GM12878 (cell line): ENCODE measurements around the gene RMI2. TPM values are rescaled to one million over a fixed set of nuclear protein-coding genes. Genes with fewer than 3 reads are reported as not detected.

ENCODE experiments used
- ATAC-seq: fragments of 200-7000 bp; cut with Tn5 transposase; 3 replicates; pipeline ENCODE4 v1.9.1; 2020; ENCODE audit warnings: mild to moderate bottlenecking, moderate library complexity
- BruUV-seq: library from RNA; stranded (reverse); fragments of 400-500 nt; replicated peaks from 2 replicates; lab custom pipeline; 2021; lab: Mats Ljungman, UMichigan
- CTCF ChIA-PET: fragments of 300-600 bp; sonication (Branson Sonifier 250); formaldehyde crosslinking; extraction: SDS; loops from one replicate; lab custom pipeline; 2021; ENCODE audit warnings: inconsistent platforms; lab: Yijun Ruan, JAX
- POLR2A ChIA-PET: fragments of 350-600 bp; formaldehyde crosslinking; extraction: SDS; loops from one replicate; lab custom pipeline; 2021; ENCODE audit warnings: inconsistent platforms; lab: Charles Lee
- RAD21 ChIA-PET: fragments of 300-600 bp; sonication (Branson Sonifier 250); formaldehyde crosslinking; loops from one replicate; lab custom pipeline; 2023; ENCODE audit warnings: antibody characterized with exemption; ENCODE audit not compliant: unreplicated experiment; lab: Charles Lee
- SMC1A ChIA-PET: fragments of 300-600 bp; sonication (Branson Sonifier 250); formaldehyde crosslinking; loops from one replicate; lab custom pipeline; 2023; ENCODE audit not compliant: unreplicated experiment, uncharacterized antibody; lab: Charles Lee
- DNase-seq: peaks from one replicate; pipeline ENCODE4 v3.0.0-alpha.2; 2011; ENCODE audit warnings: low read depth, low spot score
- FAIRE-seq: peaks from 3 replicates; lab custom pipeline; 2011; peaks lifted over from hg19 to GRCh38; lab: Jason Lieb, UNC
- H2AFZ ChIP-seq: 2 replicates; pipeline ENCODE4 v1.6.0; 2011; ENCODE audit warnings: low read depth, low read length, control low read depth; ENCODE audit not compliant: control insufficient read depth
- H3K27ac ChIP-seq: 2 replicates; pipeline ENCODE4 v1.5.1; 2011; ENCODE audit warnings: control low read depth; ENCODE audit not compliant: control insufficient read depth, insufficient read depth
- H3K27me3 ChIP-seq, 2 experiments: replicated peaks in 1 of 2; 2 replicates each; pipeline versions ENCODE4 v1.6.0 to v1.6.1; 2011; ENCODE audit warnings: low read length in 1 of 2; ENCODE audit not compliant: control insufficient read depth in 2 of 2, insufficient read depth in 2 of 2
- H3K36me3 ChIP-seq, 2 experiments: 2 replicates each; pipeline ENCODE4 v1.5.1; 2011; ENCODE audit warnings: low read length in 1 of 2; ENCODE audit not compliant: control insufficient read depth in 2 of 2, insufficient read depth in 2 of 2
- H3K4me1 ChIP-seq: 2 replicates; pipeline ENCODE4 v1.6.1; 2011; ENCODE audit warnings: mild to moderate bottlenecking, low read length, moderate library complexity, mixed read lengths; ENCODE audit not compliant: control insufficient read depth, insufficient read depth
- H3K4me2 ChIP-seq: 2 replicates; pipeline ENCODE4 v1.6.0; 2011; ENCODE audit warnings: control low read depth; ENCODE audit not compliant: control insufficient read depth, insufficient read depth
- H3K4me3 ChIP-seq: fragments of 200-600 bp; sonication (generic); 2 replicates; pipeline ENCODE4 v1.5.1; 2016
- H3K79me2 ChIP-seq: 2 replicates; pipeline ENCODE4 v1.6.0; 2011; ENCODE audit warnings: low read length; ENCODE audit not compliant: control insufficient read depth, insufficient read depth
- H3K9ac ChIP-seq: 2 replicates; pipeline ENCODE4 v1.8.0; 2011; ENCODE audit warnings: low read length, control low read depth, mixed read lengths; ENCODE audit not compliant: control insufficient read depth, insufficient read depth
- H3K9me3 ChIP-seq: replicated peaks from 3 replicates; pipeline ENCODE4 v1.5.1; 2011; ENCODE audit warnings: mild to moderate bottlenecking, low read length; ENCODE audit not compliant: control insufficient read depth, insufficient read depth
- H4K20me1 ChIP-seq: 2 replicates; pipeline ENCODE4 v1.6.0; 2011; ENCODE audit not compliant: control insufficient read depth, insufficient read depth
- ASH2L ChIP-seq: fragments of 300-600, 200-600 bp; sonication (generic); IDR thresholded peaks from 2 replicates; pipeline ENCODE4 v1.6.1; 2017; ENCODE audit warnings: low read depth, mild to moderate bottlenecking, borderline replicate concordance
- BHLHE40 ChIP-seq, 2 experiments: fragments of 450-650 bp in 1 of 2; IDR thresholded peaks; 2 replicates each; pipeline ENCODE4 v1.6.1; 2011 to 2017; ENCODE audit warnings: low read depth in 2 of 2, borderline replicate concordance in 1 of 2, improper control_type of control experiment in 1 of 2, low read length in 1 of 2, mild to moderate bottlenecking in 1 of 2
- CBFB ChIP-seq: IDR thresholded peaks from 2 replicates; pipeline ENCODE4 v1.6.1; 2016; ENCODE audit warnings: antibody characterized with exemption, low read depth
- EZH2 ChIP-seq: IDR thresholded peaks from 2 replicates; pipeline ENCODE4 v1.6.1; 2012; ENCODE audit warnings: low read depth, mild to moderate bottlenecking, control low read depth, inconsistent platforms, low read length, borderline replicate concordance; ENCODE audit not compliant: control insufficient read depth
- GABPA ChIP-seq: IDR thresholded peaks from 2 replicates; pipeline ENCODE4 v1.6.1; 2014; ENCODE audit warnings: antibody characterized with exemption, low read depth, mild to moderate bottlenecking, inconsistent platforms
- LARP7 ChIP-seq: fragments of 450-650 bp; IDR thresholded peaks from 2 replicates; pipeline ENCODE4 v1.6.1; 2017; ENCODE audit warnings: mild to moderate bottlenecking
- MAX ChIP-seq: IDR thresholded peaks from 2 replicates; pipeline ENCODE4 v1.6.1; 2012; ENCODE audit warnings: low read depth, low read length, improper control_type of control experiment
- MYB ChIP-seq: fragments of 150-350 bp; IDR thresholded peaks from 2 replicates; pipeline ENCODE4 v1.6.1; 2014; ENCODE audit warnings: mild to moderate bottlenecking, low read depth, low read length, borderline replicate concordance
- NFYB ChIP-seq: IDR thresholded peaks from 2 replicates; pipeline ENCODE4 v1.6.1; 2011; ENCODE audit warnings: low read depth, mild to moderate bottlenecking, low read length, improper control_type of control experiment, moderate library complexity; ENCODE audit not compliant: insufficient read depth
- PAX8 ChIP-seq: fragments of 450-650 bp; IDR thresholded peaks from 2 replicates; pipeline ENCODE4 v1.6.1; 2017; ENCODE audit warnings: mild to moderate bottlenecking, moderate library complexity
- SIN3A ChIP-seq: IDR thresholded peaks from 2 replicates; pipeline ENCODE4 v1.6.1; 2012; ENCODE audit warnings: low read depth, low read length, improper control_type of control experiment
- ZNF384 ChIP-seq: IDR thresholded peaks from 2 replicates; pipeline ENCODE4 v1.6.1; 2012; ENCODE audit warnings: low read depth, mild to moderate bottlenecking, low read length, improper control_type of control experiment, borderline replicate concordance
- WGBS: methylation state at CpG from one replicate; pipeline ENCODE4 v1.1.6; 2016; ENCODE audit warnings: low lambda C conversion rate; ENCODE audit not compliant: insufficient replicate concordance, insufficient coverage; ENCODE audit errors: missing lambda C conversion rate; 5-methylcytosine and 5-hydroxymethylcytosine counted together
- in situ Hi-C: fragments of 300-500 bp; cut with MboI; formaldehyde crosslinking; loops from 9 replicates; pipeline ENCODE4 v1.14.3; 2018; ENCODE audit warnings: mixed read lengths
- intact Hi-C: fragments of 100-400 bp; cut with micrococcal nuclease; formaldehyde crosslinking; loops from one replicate; pipeline ENCODE4 v1.14.2; 2022; ENCODE audit not compliant: unreplicated experiment
- polyA plus RNA-seq, 11 experiments: library from polyadenylated mRNA; depleted of rRNA in 4 of 11; unstranded in 6 of 11; stranded (reverse) in 5 of 11; fragments of >200 nt; fragmentation: Nextera tagmentation in 4 of 11; fragmentation: Illumina TruSeq in 1 of 11; extraction: Ambion mirVana in 4 of 11; extraction: Trizol in 1 of 11; gene quantifications; 1 replicate in 1 of 11; 2 replicates in 10 of 11; pipeline versions ENCODE4 v1.2.1 to v1.2.3, GENCODE V29; 2011 to 2016; ENCODE audit warnings: inconsistent platforms in 2 of 11, missing spikeins in 2 of 11, low read depth in 1 of 11
- total RNA-seq, 4 experiments: library from RNA; depleted of rRNA in 3 of 4; stranded (reverse); fragments of >200 nt in 3 of 4; fragmentation: Illumina TruSeq in 1 of 4; extraction: Trizol in 1 of 4; gene quantifications; 2 replicates each; pipeline versions ENCODE4 v1.2.1 to v1.2.3, GENCODE V29; 2013 to 2021
- TF ChIP-seq, protein P1 (sequence below): fragments of 150-350 bp; IDR thresholded peaks from 2 replicates; pipeline ENCODE4 v1.6.1; 2016; ENCODE audit warnings: low read depth, low read length
- TF ChIP-seq, protein P2 (sequence below): fragments of 450-650 bp; IDR thresholded peaks from 2 replicates; pipeline ENCODE4 v1.6.1; 2016; ENCODE audit warnings: mild to moderate bottlenecking

RMI2 gene
- total and polyA plus RNA-seq, 10 of the 15 experiments (the other 5 are each of a cell fraction or from before 2014, with no cell fraction given): 9.6 to 68.8 (median 32.1) TPM

DNA sequence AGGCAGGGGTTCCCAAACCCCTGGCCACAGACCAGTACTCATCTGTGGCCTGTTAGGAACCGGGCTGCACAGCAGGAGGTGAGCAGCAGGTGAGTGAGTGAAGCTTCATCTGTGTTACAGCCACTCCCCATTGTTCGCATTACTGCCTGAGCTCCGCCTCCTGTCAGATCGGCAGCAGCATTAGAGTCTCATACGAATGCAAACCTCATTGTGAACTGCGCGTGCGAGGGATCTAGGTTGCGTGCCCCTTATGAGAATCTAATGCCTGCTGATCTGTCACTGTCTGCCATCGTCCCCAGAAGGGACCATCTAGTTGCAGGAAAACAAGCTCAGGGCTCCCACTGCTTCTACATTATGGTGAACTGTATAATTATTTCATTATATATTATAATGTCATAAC is 25.1 kb upstream of the RMI2 start:
- intact Hi-C loops: no loop called here
- no peak for ATAC-seq
- Histone ChIP-seq H3K27me3 (no peaks in the 10 kb centered on the region; a peak in 1 of 4 replicates), H3K27ac (no peak overlapping the region), H3K4me2 (no peak overlapping the region), H3K79me2 (no peaks in the 10 kb centered on the region), H2AFZ (no peak overlapping the region), H3K9me3 (no peaks in the 10 kb centered on the region; the same call in 2 of the 3 replicates), H3K9ac (no peak overlapping the region), H4K20me1 (no peaks in the 10 kb centered on the region), H3K4me3 (no peak overlapping the region), H3K4me1 (peaks cover 8% of the 10 kb centered on the region), H3K36me3 (no peaks in the 10 kb centered on the region)
- WGBS: 89% methylated on average over 10 of the region's 10 CpGs
- in situ Hi-C loops: no loop called here
- FAIRE-seq: no peak
- TF ChIP-seq MAX (no peak), LARP7 (no peak), MYB (no peak), ASH2L (no peak), ZNF384 (no peak), BHLHE40 (IDR thresholded peaks at IDR 0.05; ENCODE audit: borderline replicate concordance in 1 of 2, low read depth in 2 of 2, low read length in 1 of 2) (no peak), NFYB (no peak), EZH2 (no peak), SIN3A (no peak), CBFB (no peak), PAX8 (no peak), GABPA (no peak)
- TF ChIP-seq, protein P1, sequence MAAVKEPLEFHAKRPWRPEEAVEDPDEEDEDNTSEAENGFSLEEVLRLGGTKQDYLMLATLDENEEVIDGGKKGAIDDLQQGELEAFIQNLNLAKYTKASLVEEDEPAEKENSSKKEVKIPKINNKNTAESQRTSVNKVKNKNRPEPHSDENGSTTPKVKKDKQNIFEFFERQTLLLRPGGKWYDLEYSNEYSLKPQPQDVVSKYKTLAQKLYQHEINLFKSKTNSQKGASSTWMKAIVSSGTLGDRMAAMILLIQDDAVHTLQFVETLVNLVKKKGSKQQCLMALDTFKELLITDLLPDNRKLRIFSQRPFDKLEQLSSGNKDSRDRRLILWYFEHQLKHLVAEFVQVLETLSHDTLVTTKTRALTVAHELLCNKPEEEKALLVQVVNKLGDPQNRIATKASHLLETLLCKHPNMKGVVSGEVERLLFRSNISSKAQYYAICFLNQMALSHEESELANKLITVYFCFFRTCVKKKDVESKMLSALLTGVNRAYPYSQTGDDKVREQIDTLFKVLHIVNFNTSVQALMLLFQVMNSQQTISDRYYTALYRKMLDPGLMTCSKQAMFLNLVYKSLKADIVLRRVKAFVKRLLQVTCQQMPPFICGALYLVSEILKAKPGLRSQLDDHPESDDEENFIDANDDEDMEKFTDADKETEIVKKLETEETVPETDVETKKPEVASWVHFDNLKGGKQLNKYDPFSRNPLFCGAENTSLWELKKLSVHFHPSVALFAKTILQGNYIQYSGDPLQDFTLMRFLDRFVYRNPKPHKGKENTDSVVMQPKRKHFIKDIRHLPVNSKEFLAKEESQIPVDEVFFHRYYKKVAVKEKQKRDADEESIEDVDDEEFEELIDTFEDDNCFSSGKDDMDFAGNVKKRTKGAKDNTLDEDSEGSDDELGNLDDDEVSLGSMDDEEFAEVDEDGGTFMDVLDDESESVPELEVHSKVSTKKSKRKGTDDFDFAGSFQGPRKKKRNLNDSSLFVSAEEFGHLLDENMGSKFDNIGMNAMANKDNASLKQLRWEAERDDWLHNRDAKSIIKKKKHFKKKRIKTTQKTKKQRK: no peak
- TF ChIP-seq, protein P2, sequence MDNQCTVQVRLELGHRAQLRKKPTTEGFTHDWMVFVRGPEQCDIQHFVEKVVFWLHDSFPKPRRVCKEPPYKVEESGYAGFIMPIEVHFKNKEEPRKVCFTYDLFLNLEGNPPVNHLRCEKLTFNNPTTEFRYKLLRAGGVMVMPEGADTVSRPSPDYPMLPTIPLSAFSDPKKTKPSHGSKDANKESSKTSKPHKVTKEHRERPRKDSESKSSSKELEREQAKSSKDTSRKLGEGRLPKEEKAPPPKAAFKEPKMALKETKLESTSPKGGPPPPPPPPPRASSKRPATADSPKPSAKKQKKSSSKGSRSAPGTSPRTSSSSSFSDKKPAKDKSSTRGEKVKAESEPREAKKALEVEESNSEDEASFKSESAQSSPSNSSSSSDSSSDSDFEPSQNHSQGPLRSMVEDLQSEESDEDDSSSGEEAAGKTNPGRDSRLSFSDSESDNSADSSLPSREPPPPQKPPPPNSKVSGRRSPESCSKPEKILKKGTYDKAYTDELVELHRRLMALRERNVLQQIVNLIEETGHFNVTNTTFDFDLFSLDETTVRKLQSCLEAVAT: no peak
- BruUV-seq: no TSS peak
- ChIA-PET POLR2A (no interaction called here), SMC1A (interaction anchor here (1.3 to 1.5 kb wide), 2 partner anchors 16 to 29 kb away, joined by 3 to 4 read pairs; no protein-coding TSS in a partner anchor), CTCF (no interaction called here), RAD21 (interaction anchor here (1.4 kb wide), 1 partner anchor 10 kb away, joined by 3 read pairs; no protein-coding TSS in a partner anchor)
- DNase-seq: no peak
